IMR-90 (cell line): ENCODE measurements around the gene TMTC1. TPM values are rescaled to one million over a fixed set of nuclear protein-coding genes. Genes with fewer than 3 reads are reported as not detected.

ENCODE experiments used
- ATAC-seq: fragments of 200-7000 bp; cut with Tn5 transposase; 2 replicates; pipeline ENCODE4 v1.9.1; 2020; ENCODE audit warnings: low read depth, mild to moderate bottlenecking, moderate library complexity
- BruUV-seq: library from RNA; stranded (reverse); fragments of 400-500 nt; replicated peaks from 2 replicates; lab custom pipeline; 2021; lab: Mats Ljungman, UMichigan
- CTCF ChIA-PET: fragments of 300-600 bp; formaldehyde crosslinking; extraction: SDS; loops from one replicate; lab custom pipeline; 2021; ENCODE audit warnings: antibody characterized with exemption; lab: Yijun Ruan, JAX
- POLR2A ChIA-PET: fragments of 300-600 bp; sonication (Branson Sonifier 250); formaldehyde crosslinking; loops from one replicate; lab custom pipeline; 2022; ENCODE audit warnings: antibody characterized with exemption; ENCODE audit not compliant: unreplicated experiment; lab: Charles Lee
- DNase-seq: peaks from one replicate; pipeline ENCODE4 v3.0.0; 2013
- H2AFZ ChIP-seq: replicated peaks from 2 replicates; pipeline ENCODE3; 2013; ENCODE audit warnings: low read length, mild to moderate bottlenecking; ENCODE audit not compliant: poor library complexity
- H2AK5ac ChIP-seq: 2 replicates; pipeline ENCODE4 v1.6.1; 2013; ENCODE audit warnings: low read depth, low read length, inconsistent platforms
- H2AK9ac ChIP-seq: replicated peaks from 2 replicates; pipeline ENCODE3; 2013; ENCODE audit warnings: mild to moderate bottlenecking, low read depth, low read length, moderate library complexity; ENCODE audit not compliant: poor library complexity
- H2BK120ac ChIP-seq: 2 replicates; pipeline ENCODE4 v1.6.1; 2013; ENCODE audit warnings: low read depth, low read length, inconsistent platforms
- H2BK15ac ChIP-seq: 3 replicates; pipeline ENCODE4 v1.6.1; 2013; ENCODE audit warnings: low read depth, low read length, inconsistent platforms
- H2BK20ac ChIP-seq: 2 replicates; pipeline ENCODE4 v1.6.1; 2013; ENCODE audit warnings: low read depth, mild to moderate bottlenecking, inconsistent platforms, low read length, moderate library complexity
- H2BK5ac ChIP-seq: 2 replicates; pipeline ENCODE4 v1.6.1; 2013; ENCODE audit warnings: mild to moderate bottlenecking, low read depth, low read length, inconsistent platforms; ENCODE audit not compliant: poor library complexity, severe bottlenecking
- H3K14ac ChIP-seq: replicated peaks from 2 replicates; pipeline ENCODE4 v1.6.1; 2013; ENCODE audit warnings: low read depth, low read length, inconsistent platforms
- H3K18ac ChIP-seq: 2 replicates; pipeline ENCODE4 v1.6.1; 2013; ENCODE audit warnings: low read depth, low read length, control low read depth
- H3K23ac ChIP-seq: 2 replicates; pipeline ENCODE4 v1.6.1; 2013; ENCODE audit warnings: low read depth, low read length, inconsistent platforms
- H3K27ac ChIP-seq: 2 replicates; pipeline ENCODE4 v1.5.1; 2013; ENCODE audit warnings: mild to moderate bottlenecking, control low read depth, low read length; ENCODE audit not compliant: insufficient read depth
- H3K27me3 ChIP-seq: 2 replicates; pipeline ENCODE4 v1.6.1; 2013; ENCODE audit warnings: low read length; ENCODE audit not compliant: control insufficient read depth, insufficient read depth
- H3K36me3 ChIP-seq: 2 replicates; pipeline ENCODE4 v1.6.1; 2013; ENCODE audit warnings: low read length, mixed read lengths; ENCODE audit not compliant: control insufficient read depth, insufficient read depth
- H3K4ac ChIP-seq: 2 replicates; pipeline ENCODE4 v1.6.1; 2013; ENCODE audit warnings: low read depth, low read length, inconsistent platforms
- H3K4me1 ChIP-seq: 2 replicates; pipeline ENCODE4 v1.6.1; 2013; ENCODE audit warnings: low read length, mixed read lengths; ENCODE audit not compliant: control insufficient read depth, insufficient read depth
- H3K4me2 ChIP-seq: 2 replicates; pipeline ENCODE4 v1.6.1; 2013; ENCODE audit warnings: low read depth, mild to moderate bottlenecking, control low read depth, low read length, moderate library complexity
- H3K4me3 ChIP-seq: 2 replicates; pipeline ENCODE4 v1.5.1; 2013; ENCODE audit warnings: low read depth, mild to moderate bottlenecking, control low read depth, low read length, moderate library complexity; ENCODE audit not compliant: insufficient read depth
- H3K56ac ChIP-seq: 2 replicates; pipeline ENCODE4 v1.6.1; 2013; ENCODE audit warnings: low read length, inconsistent platforms; ENCODE audit not compliant: insufficient read depth; ENCODE audit errors: extremely low read depth
- H3K79me1 ChIP-seq, 2 experiments: 2 replicates each; pipeline ENCODE4 v1.6.1; 2013; ENCODE audit warnings: low read length in 2 of 2, inconsistent platforms in 1 of 2, low read depth in 1 of 2
- H3K9ac ChIP-seq: 2 replicates; pipeline ENCODE4 v1.6.1; 2013; ENCODE audit warnings: low read depth, low read length, control low read depth
- H3K9me1 ChIP-seq: 2 replicates; pipeline ENCODE4 v1.6.1; 2013; ENCODE audit warnings: low read length, inconsistent platforms; ENCODE audit not compliant: insufficient read depth
- H3K9me3 ChIP-seq: 2 replicates; pipeline ENCODE4 v1.6.1; 2013; ENCODE audit warnings: low read length; ENCODE audit not compliant: control insufficient read depth, insufficient read depth
- H4K20me1 ChIP-seq: 2 replicates; pipeline ENCODE4 v1.6.1; 2013; ENCODE audit warnings: low read length, inconsistent platforms; ENCODE audit not compliant: insufficient read depth
- H4K5ac ChIP-seq: 2 replicates; pipeline ENCODE4 v1.6.1; 2013; ENCODE audit warnings: mild to moderate bottlenecking, low read depth, low read length, control low read depth
- H4K8ac ChIP-seq, 2 experiments: 2 replicates each; pipeline ENCODE4 v1.6.1; 2013; ENCODE audit warnings: low read depth in 2 of 2, low read length in 2 of 2, control low read depth in 1 of 2, inconsistent platforms in 1 of 2
- H4K91ac ChIP-seq: 2 replicates; pipeline ENCODE4 v1.6.1; 2013; ENCODE audit warnings: low read depth, low read length, inconsistent platforms; ENCODE audit not compliant: insufficient read depth
- FOS ChIP-seq: fragments of 150-350 bp; IDR thresholded peaks from 2 replicates; pipeline ENCODE4 v1.6.1; 2016; ENCODE audit warnings: low read depth, low read length
- MAFK ChIP-seq: IDR thresholded peaks from 2 replicates; pipeline ENCODE4 v1.6.1; 2012; ENCODE audit warnings: low read depth, low read length, improper control_type of control experiment
- MXI1 ChIP-seq: IDR thresholded peaks from 2 replicates; pipeline ENCODE4 v1.6.1; 2012; ENCODE audit warnings: low read depth, mild to moderate bottlenecking, low read length, moderate library complexity, borderline replicate concordance
- RCOR1 ChIP-seq: IDR thresholded peaks from 2 replicates; pipeline ENCODE4 v1.6.1; 2012; ENCODE audit warnings: mild to moderate bottlenecking, low read length, improper control_type of control experiment; ENCODE audit not compliant: insufficient replicate concordance
- SMC3 ChIP-seq: fragments of 150-350 bp; IDR thresholded peaks from 2 replicates; pipeline ENCODE4 v1.6.1; 2016; ENCODE audit warnings: low read depth, mild to moderate bottlenecking, antibody characterized with exemption, low read length, moderate library complexity
- WGBS, 2 experiments: methylation state at CpG; one replicate each; pipeline versions ENCODE4 v1.1.5 to v1.1.7; 2013; ENCODE audit warnings: missing lambda C conversion rate in 2 of 2; ENCODE audit not compliant: insufficient read length in 1 of 2; ENCODE audit errors: extremely low coverage in 2 of 2; 5-methylcytosine and 5-hydroxymethylcytosine counted together
- dilution Hi-C: fragments of 300-500 bp; cut with HindIII; formaldehyde crosslinking; loops from one replicate; pipeline ENCODE4 v1.14.3; 2018; ENCODE audit warnings: low sequenced_read_pairs; ENCODE audit not compliant: unreplicated experiment
- in situ Hi-C: fragments of 300-500 bp; cut with MboI; formaldehyde crosslinking; loops from 3 replicates; pipeline ENCODE4 v1.14.3; 2019; ENCODE audit warnings: low sequenced_read_pairs, inconsistent platforms, mixed read lengths
- intact Hi-C: fragments of 100-400 bp; cut with micrococcal nuclease; formaldehyde crosslinking; loops from 2 replicates; pipeline ENCODE4 v1.10.0; 2022
- polyA plus RNA-seq, 3 experiments: library from polyadenylated mRNA; depleted of rRNA; stranded (reverse); fragments of >200 nt; gene quantifications; 2 replicates each; pipeline ENCODE4 v1.2.3, GENCODE V29; 2012; ENCODE audit warnings: low replicate concordance in 1 of 3
- total RNA-seq: library from RNA; depleted of rRNA; stranded (reverse); fragments of >200 nt; gene quantifications from 2 replicates; pipeline ENCODE4 v1.2.3, GENCODE V29; 2012
- TF ChIP-seq, protein P1 (sequence below): fragments of 150-350 bp; IDR thresholded peaks from 2 replicates; pipeline ENCODE4 v1.6.1; 2017; ENCODE audit warnings: mild to moderate bottlenecking, antibody characterized with exemption, low read length, low read depth

Gene TMTC1
- total and polyA plus RNA-seq, 2 of the 4 experiments (the other 2 are of a cell fraction), result 12.5 to 36.4 TPM

DNA sequence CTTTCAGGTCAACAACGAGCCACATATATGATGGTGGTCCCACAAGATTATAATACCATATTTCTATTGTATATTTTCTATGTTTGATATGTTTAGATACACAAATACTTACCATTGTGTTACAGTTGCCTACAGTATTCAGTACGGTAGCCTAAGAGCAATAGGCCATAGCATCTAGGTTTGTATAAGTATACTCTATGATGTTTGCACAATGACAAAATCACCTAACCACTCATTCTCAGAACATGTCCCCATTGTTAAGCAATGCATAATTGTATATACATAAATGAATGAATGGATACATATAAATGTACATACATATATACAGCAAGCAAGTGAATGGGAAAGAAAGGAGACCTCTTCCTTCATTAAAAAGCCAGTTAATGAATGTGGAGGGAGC, 23.8 kb downstream of the TMTC1 start:
- dilution Hi-C loops (no loop called here), in situ Hi-C loops (no loop called here), intact Hi-C loops (no loop called here)
- ATAC-seq (no peak), DNase-seq (no peak)
- Histone ChIP-seq H3K56ac (no peak overlapping the region), H3K4me3 (no peak overlapping the region), H2BK5ac (no peak overlapping the region), H4K8ac (no peak overlapping the region), H3K4me1 (peaks cover 7% of the 10 kb centered on the region), H3K36me3 (peaks cover 25% of the 10 kb centered on the region), H2AFZ (no peak overlapping the region), H3K9ac (no peak overlapping the region), H4K91ac (no peak overlapping the region), H3K27ac (no peak overlapping the region), H3K79me1 (peaks cover 0 to 16% of the 10 kb centered on the region in 2 experiments; a peak in 2 of 4 replicates), H3K23ac (no peak overlapping the region), H2AK5ac (no peak overlapping the region), H2BK20ac (no peak overlapping the region), H3K27me3 (no peaks in the 10 kb centered on the region), H2BK120ac (no peak overlapping the region), H3K9me1 (peaks cover 11% of the 10 kb centered on the region), H4K5ac (no peak overlapping the region), H4K20me1 (no peaks in the 10 kb centered on the region), H3K4ac (no peak overlapping the region), H3K4me2 (no peak overlapping the region), H3K14ac (no peak overlapping the region), H2AK9ac (no peak overlapping the region), H2BK15ac (no peak overlapping the region), H3K9me3 (no peaks in the 10 kb centered on the region), H3K18ac (no peak overlapping the region)
- CTCF ChIA-PET, result no interaction called here
- WGBS, 2 experiments, result no CpG with 5 or more reads among the region's 2 CpGs
- no TSS peak for BruUV-seq
- TF ChIP-seq, protein P1, sequence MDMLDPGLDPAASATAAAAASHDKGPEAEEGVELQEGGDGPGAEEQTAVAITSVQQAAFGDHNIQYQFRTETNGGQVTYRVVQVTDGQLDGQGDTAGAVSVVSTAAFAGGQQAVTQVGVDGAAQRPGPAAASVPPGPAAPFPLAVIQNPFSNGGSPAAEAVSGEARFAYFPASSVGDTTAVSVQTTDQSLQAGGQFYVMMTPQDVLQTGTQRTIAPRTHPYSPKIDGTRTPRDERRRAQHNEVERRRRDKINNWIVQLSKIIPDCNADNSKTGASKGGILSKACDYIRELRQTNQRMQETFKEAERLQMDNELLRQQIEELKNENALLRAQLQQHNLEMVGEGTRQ, result no peak
- TF ChIP-seq MXI1, result no peak
- TF ChIP-seq RCOR1, result no peak
- TF ChIP-seq FOS, result no peak
- no peak for TF ChIP-seq SMC3
- no peak for TF ChIP-seq MAFK
- POLR2A ChIA-PET, result no interaction called here
